ENCODE data around the gene DIPK1C. TPM values are rescaled to one million over a fixed set of nuclear protein-coding genes. Genes with fewer than 3 reads are reported as not detected.

Gene DIPK1C
- total RNA-seq, 3 donors from 2014 or later (not counting 1 experiment from before 2014, with no cell fraction given), result not detected

- DNase-seq (no peak), ATAC-seq (no peak)
- Histone ChIP-seq H3K27ac (ENCODE audit: low read length) (no peak overlapping the region), H3K27me3 (ENCODE audit: control insufficient read depth, insufficient read depth, low read length) (no peaks in the 10 kb centered on the region), H3K4me1 (ENCODE audit: control insufficient read depth, insufficient read depth, low read length) (peaks cover 13% of the 10 kb centered on the region), H3K36me3 (ENCODE audit: control insufficient read depth, insufficient read depth, low read length) (no peaks in the 10 kb centered on the region), H3K4me3 (ENCODE audit: low read length) (no peak overlapping the region), H3K9me3 (ENCODE audit: control insufficient read depth, insufficient read depth, low read length) (no peaks in the 10 kb centered on the region)
- Mint-ChIP-seq H3K27ac (no peak overlapping the region), H3K36me3 (no peaks in the 10 kb centered on the region), H3K27me3 (ENCODE audit: low read depth in 2 of 2) (no peaks in the 10 kb centered on the region), H3K9me3 (no peaks in the 10 kb centered on the region), H3K4me3 (no peak overlapping the region), H3K4me1 (peaks cover 5% of the 10 kb centered on the region in 2 donors)
- 90% methylated on average over 8 of the region's 8 CpGs for WGBS (ENCODE audit: insufficient coverage)
- intact Hi-C loops (cut with micrococcal nuclease), result no loop called here
- no peak for TF ChIP-seq CTCF (IDR thresholded peaks at IDR 0.05)
These were observed 31.8 kb upstream of the DIPK1C start for GRCh38 chr18:74488864-74489263.

GRCh38 chr18:74488354-74488753 is 31.2 kb upstream of the DIPK1C start:
- 100% methylated on average over 1 of the region's 8 CpGs for WGBS (ENCODE audit: insufficient coverage)
- Histone ChIP-seq H3K27me3 (ENCODE audit: control insufficient read depth, insufficient read depth, low read length) (no peaks in the 10 kb centered on the region), H3K4me3 (ENCODE audit: low read length) (no peak overlapping the region), H3K4me1 (ENCODE audit: control insufficient read depth, insufficient read depth, low read length) (peaks cover 13% of the 10 kb centered on the region), H3K9me3 (ENCODE audit: control insufficient read depth, insufficient read depth, low read length) (no peaks in the 10 kb centered on the region), H3K36me3 (ENCODE audit: control insufficient read depth, insufficient read depth, low read length) (no peaks in the 10 kb centered on the region), H3K27ac (ENCODE audit: low read length) (no peak overlapping the region)
- Mint-ChIP-seq H3K27me3 (ENCODE audit: low read depth in 2 of 2) (no peaks in the 10 kb centered on the region), H3K36me3 (no peaks in the 10 kb centered on the region), H3K4me3 (no peak overlapping the region), H3K4me1 (peaks cover 5% of the 10 kb centered on the region in 2 donors), H3K9me3 (no peaks in the 10 kb centered on the region), H3K27ac (no peak overlapping the region)
- ATAC-seq (no peak), DNase-seq (no peak)
- no peak for TF ChIP-seq CTCF (IDR thresholded peaks at IDR 0.05)
- intact Hi-C loops (cut with micrococcal nuclease), result no loop called here

- H3K36me3 Mint-ChIP-seq, result no peaks in the 10 kb centered on the region
- Histone ChIP-seq H3K4me3 (ENCODE audit: low read length) (no peak overlapping the region), H3K4me1 (ENCODE audit: control insufficient read depth, insufficient read depth, low read length) (peaks cover 13% of the 10 kb centered on the region), H3K27ac (ENCODE audit: low read length) (no peak overlapping the region), H3K9me3 (ENCODE audit: control insufficient read depth, insufficient read depth, low read length) (no peaks in the 10 kb centered on the region), H3K36me3 (ENCODE audit: control insufficient read depth, insufficient read depth, low read length) (no peaks in the 10 kb centered on the region), H3K27me3 (ENCODE audit: control insufficient read depth, insufficient read depth, low read length) (no peaks in the 10 kb centered on the region)
- no peak overlapping the region for H3K27ac Mint-ChIP-seq
- WGBS (ENCODE audit: insufficient coverage), result 96% methylated on average over 14 of the region's 15 CpGs
- H3K4me1 Mint-ChIP-seq, result peaks cover 5% of the 10 kb centered on the region in 2 donors
- TF ChIP-seq CTCF (IDR thresholded peaks at IDR 0.05), result no peak
- no peak overlapping the region for H3K4me3 Mint-ChIP-seq
- peaks cover 0 to 7% of the 10 kb centered on the region in 2 donors for H3K27me3 Mint-ChIP-seq (ENCODE audit: low read depth in 2 of 2)
- DNase-seq (no peak), ATAC-seq (no peak)
- H3K9me3 Mint-ChIP-seq, result no peaks in the 10 kb centered on the region
- intact Hi-C loops (cut with micrococcal nuclease), result no loop called here
These were observed 29.2 kb upstream of the DIPK1C start for GRCh38 chr18:74486119-74486849.

- Mint-ChIP-seq H3K4me1 (peaks cover 5% of the 10 kb centered on the region in 2 donors), H3K9me3 (no peaks in the 10 kb centered on the region), H3K27me3 (ENCODE audit: low read depth in 2 of 2) (peaks cover 4 to 7% of the 10 kb centered on the region in 2 donors), H3K4me3 (no peak overlapping the region), H3K36me3 (no peaks in the 10 kb centered on the region), H3K27ac (no peak overlapping the region)
- no peaks in the 10 kb centered on the region for H3K27me3 ChIP-seq (ENCODE audit: control insufficient read depth, insufficient read depth, low read length)
- peaks cover 13% of the 10 kb centered on the region for H3K4me1 ChIP-seq (ENCODE audit: control insufficient read depth, insufficient read depth, low read length)
- 87% methylated on average over 11 of the region's 11 CpGs for WGBS (ENCODE audit: insufficient coverage)
- no peak overlapping the region for H3K4me3 ChIP-seq (ENCODE audit: low read length)
- H3K36me3 ChIP-seq (ENCODE audit: control insufficient read depth, insufficient read depth, low read length), result no peaks in the 10 kb centered on the region
- DNase-seq, result no peak
- no peaks in the 10 kb centered on the region for H3K9me3 ChIP-seq (ENCODE audit: control insufficient read depth, insufficient read depth, low read length)
- H3K27ac ChIP-seq (ENCODE audit: low read length), result no peak overlapping the region
- ATAC-seq, result no peak
- intact Hi-C loops (cut with micrococcal nuclease), result no loop called here
- no peak for TF ChIP-seq CTCF (IDR thresholded peaks at IDR 0.05)
These were observed 25.6 kb upstream of the DIPK1C start for GRCh38 chr18:74482697-74483096.
